K562 (cell line): ENCODE measurements around the gene PPFIBP2. TPM values are rescaled to one million over a fixed set of nuclear protein-coding genes. Genes with fewer than 3 reads are reported as not detected.
A peak's percentile ranks its signal among the peaks of the same experiment; 100 is the strongest.

ENCODE experiments used
- ATF3 ChIP-seq, 2 experiments: fragments of 450-650 bp in 1 of 2; sonication (generic) in 1 of 2; formaldehyde crosslinking in 1 of 2; IDR thresholded peaks in 1 of 2; conservative IDR thresholded peaks in 1 of 2; 2 replicates each; pipeline versions ENCODE4 v1.6.1 to v1.8.1; 2016 to 2023; ENCODE audit warnings: mild to moderate bottlenecking in 2 of 2, moderate library complexity in 2 of 2, inconsistent platforms in 1 of 2, missing genetic modification reagents in 1 of 2
- CREBBP ChIP-seq: IDR thresholded peaks from one replicate; pipeline ENCODE4 v1.6.1; 2012; ENCODE audit warnings: low read depth, mild to moderate bottlenecking, control low read depth, inconsistent platforms, low read length
- E2F1 ChIP-seq: sonication (generic); formaldehyde crosslinking; IDR thresholded peaks from 2 replicates; pipeline ENCODE4 v1.8.1; 2023; ENCODE audit warnings: mild to moderate bottlenecking, missing genetic modification reagents, moderate library complexity
- E4F1 ChIP-seq: fragments of 250-450 bp; sonication (Bioruptor Pico); IDR thresholded peaks from 2 replicates; pipeline ENCODE4 v1.5.0; 2021; ENCODE audit warnings: mild to moderate bottlenecking, borderline replicate concordance
- ESRRB ChIP-seq: fragments of 250-450 bp; sonication (Bioruptor Pico); IDR thresholded peaks from 2 replicates; pipeline ENCODE4 v1.5.0; 2020; ENCODE audit warnings: mild to moderate bottlenecking, moderate library complexity, borderline replicate concordance
- ETS1 ChIP-seq: conservative IDR thresholded peaks from 2 replicates; pipeline ENCODE4 v1.6.1; 2011; ENCODE audit warnings: low read depth, mild to moderate bottlenecking, low read length; ENCODE audit not compliant: control insufficient read depth
- FOXK1 ChIP-seq: sonication (generic); formaldehyde crosslinking; IDR thresholded peaks from 2 replicates; pipeline ENCODE4 v1.8.0; 2022; ENCODE audit warnings: missing genetic modification reagents, mild to moderate bottlenecking, borderline replicate concordance
- HMBOX1 ChIP-seq: sonication (generic); IDR thresholded peaks from 2 replicates; pipeline ENCODE4 v1.6.1; 2016
- HNRNPL ChIP-seq: fragments of 200-400 bp; formaldehyde crosslinking; IDR thresholded peaks from 2 replicates; pipeline ENCODE4 v1.6.1; 2017; ENCODE audit warnings: low read depth, mild to moderate bottlenecking, low read length
- JUN ChIP-seq, 2 experiments: sonication (generic) in 1 of 2; formaldehyde crosslinking in 1 of 2; IDR thresholded peaks; 2 replicates each; pipeline versions ENCODE4 v1.6.1 to v1.8.0; 2012 to 2022; ENCODE audit warnings: borderline replicate concordance in 2 of 2, mild to moderate bottlenecking in 2 of 2, improper control_type of control experiment in 1 of 2, low read depth in 1 of 2, low read length in 1 of 2, missing genetic modification reagents in 1 of 2
- OTX1 ChIP-seq: fragments of 450-650 bp; formaldehyde crosslinking; IDR thresholded peaks from 2 replicates; pipeline ENCODE4 v1.4.0; 2022; ENCODE audit warnings: mild to moderate bottlenecking
- RNF2 ChIP-seq: sonication (generic); IDR thresholded peaks from 2 replicates; pipeline ENCODE4 v1.6.1; 2016
- SIN3B ChIP-seq: fragments of 450-650 bp; IDR thresholded peaks from 2 replicates; pipeline ENCODE4 v1.6.1; 2017; ENCODE audit warnings: low read depth, mild to moderate bottlenecking, moderate library complexity
- SIX5 ChIP-seq, 2 experiments: IDR thresholded peaks; 2 replicates each; pipeline ENCODE4 v1.6.1; 2011; ENCODE audit warnings: low read length in 2 of 2, borderline replicate concordance in 1 of 2, low read depth in 1 of 2, mild to moderate bottlenecking in 1 of 2, moderate library complexity in 1 of 2; ENCODE audit not compliant: insufficient read depth in 1 of 2
- TARDBP ChIP-seq: fragments of 450-650 bp; IDR thresholded peaks from 2 replicates; pipeline ENCODE4 v1.6.1; 2016
- TOE1 ChIP-seq, 2 experiments: fragments of 450-650 bp in 1 of 2; sonication (generic) in 1 of 2; formaldehyde crosslinking in 1 of 2; IDR thresholded peaks; 2 replicates each; pipeline versions ENCODE4 v1.7.1 to v1.8.0; 2016 to 2022; ENCODE audit warnings: borderline replicate concordance in 2 of 2, mild to moderate bottlenecking in 2 of 2, antibody characterized with exemption in 1 of 2, inconsistent platforms in 1 of 2, low read depth in 1 of 2, missing genetic modification reagents in 1 of 2, moderate library complexity in 1 of 2
- ZC3H11A ChIP-seq: IDR thresholded peaks from 2 replicates; pipeline ENCODE4 v1.6.1; 2012; ENCODE audit warnings: low read depth, low read length, improper control_type of control experiment
- ZFP1 ChIP-seq: fragments of 450-650 bp; formaldehyde crosslinking; IDR thresholded peaks from 2 replicates; pipeline ENCODE4 v1.4.0; 2020; ENCODE audit warnings: mild to moderate bottlenecking, mixed read lengths
- polyA plus RNA-seq, 8 experiments: library from polyadenylated mRNA; depleted of rRNA in 4 of 8; stranded (reverse) in 5 of 8; unstranded in 3 of 8; fragments of >200 nt; fragmentation: Nextera tagmentation in 2 of 8; fragmentation: Illumina TruSeq in 1 of 8; extraction: Ambion mirVana in 2 of 8; extraction: Trizol in 1 of 8; gene quantifications; 2 replicates each; pipeline versions ENCODE4 v1.2.1 to v1.2.3, GENCODE V29; 2011 to 2014; ENCODE audit warnings: inconsistent platforms in 1 of 8, missing spikeins in 1 of 8
- total RNA-seq, 7 experiments: library from RNA; depleted of rRNA in 6 of 7; stranded (reverse); fragments of >200 nt in 6 of 7; fragmentation: Illumina TruSeq in 2 of 7; extraction: Trizol in 2 of 7; gene quantifications; 2 replicates each; pipeline versions ENCODE4 v1.2.1 to v1.2.3, GENCODE V29; 2011 to 2021; ENCODE audit warnings: low replicate concordance in 1 of 7

The PPFIBP2 gene
- total and polyA plus RNA-seq, 9 of the 15 experiments (the other 6 are each of a cell fraction or from before 2014, with no cell fraction given), result 0.18 to 3.4 (median 1.2) TPM

- TF ChIP-seq ETS1, result no peak
- no peak for TF ChIP-seq ZC3H11A
- TF ChIP-seq E2F1 (CRISPR knock-in tag), result no peak
- TF ChIP-seq ESRRB (CRISPR knock-in tag), result no peak
- TF ChIP-seq JUN (IDR thresholded peaks at IDR 0.05; ENCODE audit: borderline replicate concordance, low read depth, low read length), result peak; percentile 31; the same call in 1 of the 2 replicates
- TF ChIP-seq JUN (CRISPR knock-in tag; IDR thresholded peaks at IDR 0.05; ENCODE audit: borderline replicate concordance), result no peak
- TF ChIP-seq HMBOX1, result peak; percentile 80
- TF ChIP-seq CREBBP, result no peak
- TF ChIP-seq ATF3 (IDR thresholded peaks at IDR 0.05), result peak; percentile 69; the same call in 1 of the 2 replicates
- no peak for TF ChIP-seq ATF3 (CRISPR knock-in tag; conservative IDR thresholded peaks at IDR 0.05)
- TF ChIP-seq SIX5 (IDR thresholded peaks at IDR 0.05; ENCODE audit: borderline replicate concordance in 1 of 2, insufficient read depth in 1 of 2, low read depth in 1 of 2, low read length in 2 of 2), result no peak
- no peak for TF ChIP-seq E4F1 (CRISPR knock-in tag)
- TF ChIP-seq RNF2, result no peak
- no peak for TF ChIP-seq SIN3B
- TF ChIP-seq TOE1 (IDR thresholded peaks at IDR 0.05; ENCODE audit: borderline replicate concordance), result no peak
- TF ChIP-seq TOE1 (CRISPR knock-in tag; IDR thresholded peaks at IDR 0.05; ENCODE audit: borderline replicate concordance, low read depth), result no peak
- TF ChIP-seq ZFP1 (CRISPR knock-in tag), result no peak
- no peak for TF ChIP-seq HNRNPL
- TF ChIP-seq OTX1 (CRISPR knock-in tag), result no peak
- TF ChIP-seq FOXK1 (CRISPR knock-in tag), result no peak
- no peak for TF ChIP-seq TARDBP
Measured at GRCh38 chr11:7605186-7605943, 91.6 kb downstream of the PPFIBP2 start (continued).
